ENCODE measurements around the gene APP.

Gene APP

GRCh38 chr21:25888711-25889110, 281.9 kb downstream of the APP start:
- H3K9me3 ChIP-seq (ENCODE audit: control insufficient read depth, insufficient read depth, low read length), result no peaks in the 10 kb centered on the region
- H3K36me3 ChIP-seq (ENCODE audit: insufficient read depth, low read length), result peaks cover 37% of the 10 kb centered on the region
- H3K9ac ChIP-seq (ENCODE audit: low read depth, low read length), result no peak overlapping the region
- no peaks in the 10 kb centered on the region for H3K4me1 ChIP-seq (ENCODE audit: insufficient read depth, low read length)

- H3K4me1 ChIP-seq (ENCODE audit: insufficient read depth, low read length), result no peaks in the 10 kb centered on the region
- H3K9me3 ChIP-seq (ENCODE audit: control insufficient read depth, insufficient read depth, low read length), result 0 out of 2 replicates have a peak, but pooled peaks cover 2% of the 10 kb centered on the region
- no peak overlapping the region for H3K9ac ChIP-seq (ENCODE audit: low read depth, low read length)
- peaks cover 34% of the 10 kb centered on the region for H3K36me3 ChIP-seq (ENCODE audit: insufficient read depth, low read length)
Measured at GRCh38 chr21:25887646-25888306, 282.8 kb downstream of the APP start.

- peaks cover 40% of the 10 kb centered on the region for H3K36me3 ChIP-seq (ENCODE audit: insufficient read depth, low read length)
- no peaks in the 10 kb centered on the region for H3K4me1 ChIP-seq (ENCODE audit: insufficient read depth, low read length)
- peaks cover 6% of the 10 kb centered on the region; the same call in 1 of the 2 replicates for H3K9me3 ChIP-seq (ENCODE audit: control insufficient read depth, insufficient read depth, low read length)
- no peak overlapping the region for H3K9ac ChIP-seq (ENCODE audit: low read depth, low read length)
Measured at GRCh38 chr21:25887166-25887565, 283.4 kb downstream of the APP start.

GRCh38 chr21:25885880-25886279, 284.7 kb downstream of the APP start:
- no peak overlapping the region for H3K9ac ChIP-seq (ENCODE audit: low read depth, low read length)
- peaks cover 48% of the 10 kb centered on the region for H3K36me3 ChIP-seq (ENCODE audit: insufficient read depth, low read length)
- peaks cover 6% of the 10 kb centered on the region; the same call in 1 of the 2 replicates for H3K9me3 ChIP-seq (ENCODE audit: control insufficient read depth, insufficient read depth, low read length)
- H3K4me1 ChIP-seq (ENCODE audit: insufficient read depth, low read length), result no peaks in the 10 kb centered on the region

- Histone ChIP-seq H3K4me1 (ENCODE audit: insufficient read depth, low read length) (no peaks in the 10 kb centered on the region), H3K9ac (ENCODE audit: low read depth, low read length) (no peak overlapping the region), H3K9me3 (ENCODE audit: control insufficient read depth, insufficient read depth, low read length) (peaks cover 6% of the 10 kb centered on the region; the same call in 1 of the 2 replicates), H3K36me3 (ENCODE audit: insufficient read depth, low read length) (peaks cover 48% of the 10 kb centered on the region)
Measured at GRCh38 chr21:25885405-25885804, 285.2 kb downstream of the APP start.

GRCh38 chr21:25884311-25884710, 286.3 kb downstream of the APP start:
- Histone ChIP-seq H3K36me3 (ENCODE audit: insufficient read depth, low read length) (peaks cover 52% of the 10 kb centered on the region), H3K9me3 (ENCODE audit: control insufficient read depth, insufficient read depth, low read length) (peaks cover 6% of the 10 kb centered on the region; the same call in 1 of the 2 replicates), H3K9ac (ENCODE audit: low read depth, low read length) (no peak overlapping the region), H3K4me1 (ENCODE audit: insufficient read depth, low read length) (no peaks in the 10 kb centered on the region)

GRCh38 chr21:25881524-25882376, 288.8 kb downstream of the APP start:
- Histone ChIP-seq H3K9ac (ENCODE audit: low read depth, low read length) (no peak overlapping the region), H3K9me3 (ENCODE audit: control insufficient read depth, insufficient read depth, low read length) (peaks cover 6% of the 10 kb centered on the region; the same call in 1 of the 2 replicates), H3K36me3 (ENCODE audit: insufficient read depth, low read length) (peaks cover 40% of the 10 kb centered on the region), H3K4me1 (ENCODE audit: insufficient read depth, low read length) (0 out of 2 replicates have a peak, but pooled peaks cover 5% of the 10 kb centered on the region)

GRCh38 chr21:25879203-25879602, 291.4 kb downstream of the APP start:
- H3K9ac ChIP-seq (ENCODE audit: low read depth, low read length), result no peak overlapping the region
- H3K9me3 ChIP-seq (ENCODE audit: control insufficient read depth, insufficient read depth, low read length), result peaks cover 6% of the 10 kb centered on the region; the same call in 1 of the 2 replicates
- peaks cover 23% of the 10 kb centered on the region for H3K36me3 ChIP-seq (ENCODE audit: insufficient read depth, low read length)
- H3K4me1 ChIP-seq (ENCODE audit: insufficient read depth, low read length), result 0 out of 2 replicates have a peak, but pooled peaks cover 5% of the 10 kb centered on the region

GRCh38 chr21:25878344-25878743, 292.2 kb downstream of the APP start:
- Histone ChIP-seq H3K9ac (ENCODE audit: low read depth, low read length) (no peak overlapping the region), H3K9me3 (ENCODE audit: control insufficient read depth, insufficient read depth, low read length) (peaks cover 6% of the 10 kb centered on the region; the same call in 1 of the 2 replicates), H3K36me3 (ENCODE audit: insufficient read depth, low read length) (peaks cover 21% of the 10 kb centered on the region), H3K4me1 (ENCODE audit: insufficient read depth, low read length) (0 out of 2 replicates have a peak, but pooled peaks cover 5% of the 10 kb centered on the region)

GRCh38 chr21:25872271-25872670, 298.3 kb downstream of the APP start:
- H3K4me1 ChIP-seq (ENCODE audit: insufficient read depth, low read length), result no peaks in the 10 kb centered on the region
- H3K36me3 ChIP-seq (ENCODE audit: insufficient read depth, low read length), result no peaks in the 10 kb centered on the region; the same call in none of the 2 replicates
- no peak overlapping the region for H3K9ac ChIP-seq (ENCODE audit: low read depth, low read length)
- H3K9me3 ChIP-seq (ENCODE audit: control insufficient read depth, insufficient read depth, low read length), result no peaks in the 10 kb centered on the region

- Histone ChIP-seq H3K36me3 (ENCODE audit: insufficient read depth, low read length) (no peaks in the 10 kb centered on the region; the same call in none of the 2 replicates), H3K4me1 (ENCODE audit: insufficient read depth, low read length) (no peaks in the 10 kb centered on the region), H3K9ac (ENCODE audit: low read depth, low read length) (no peak overlapping the region), H3K9me3 (ENCODE audit: control insufficient read depth, insufficient read depth, low read length) (no peaks in the 10 kb centered on the region)
Measured at GRCh38 chr21:25871566-25871965, 299.0 kb downstream of the APP start.

- Histone ChIP-seq H3K36me3 (ENCODE audit: insufficient read depth, low read length) (no peaks in the 10 kb centered on the region; the same call in 1 of the 2 replicates), H3K9me3 (ENCODE audit: control insufficient read depth, insufficient read depth, low read length) (no peaks in the 10 kb centered on the region)
Measured at GRCh38 chr21:25870084-25870483, 300.5 kb downstream of the APP start.

GRCh38 chr21:25867061-25867460, 303.5 kb downstream of the APP start:
- no peak overlapping the region for H3K9ac ChIP-seq (ENCODE audit: low read depth, low read length)
- H3K9me3 ChIP-seq (ENCODE audit: control insufficient read depth, insufficient read depth, low read length), result no peaks in the 10 kb centered on the region
- H3K4me1 ChIP-seq (ENCODE audit: insufficient read depth, low read length), result no peaks in the 10 kb centered on the region
- H3K36me3 ChIP-seq (ENCODE audit: insufficient read depth, low read length), result no peaks in the 10 kb centered on the region

More at GRCh38 chr21:25870084-25870483, 300.5 kb downstream of the APP start:
- no peak overlapping the region for H3K9ac ChIP-seq (ENCODE audit: low read depth, low read length)
- H3K4me1 ChIP-seq (ENCODE audit: insufficient read depth, low read length), result no peaks in the 10 kb centered on the region

- no peaks in the 10 kb centered on the region for H3K4me1 ChIP-seq (ENCODE audit: insufficient read depth, low read length)
- no peak overlapping the region for H3K9ac ChIP-seq (ENCODE audit: low read depth, low read length)
Measured at GRCh38 chr21:25863747-25864146, 306.8 kb downstream of the APP start.

More at GRCh38 chr21:25863747-25864146, 306.8 kb downstream of the APP start:
- H3K9me3 ChIP-seq (ENCODE audit: control insufficient read depth, insufficient read depth, low read length), result no peaks in the 10 kb centered on the region
- no peaks in the 10 kb centered on the region for H3K36me3 ChIP-seq (ENCODE audit: insufficient read depth, low read length)

All from ES-I3 (cell line).